ENCODE measurements around the gene FOXP3. TPM values are rescaled to one million over a fixed set of nuclear protein-coding genes. Genes with fewer than 3 reads are reported as not detected.
A peak's percentile ranks its signal among the peaks of the same experiment; 100 is the strongest.

Gene FOXP3
- total RNA-seq, 1 experiment from 2014 or later, result not detected

GRCh38 chrX:49232525-49232924, 32.0 kb downstream of the FOXP3 start:
- ChIA-PET POLR2A (ENCODE audit: low non-redundant PET) (no interaction called here), CTCF (no interaction called here)
- TF ChIP-seq CTCF (conservative IDR thresholded peaks at IDR 0.05; ENCODE audit: low read depth, low read length), result no peak
- no peak for TF ChIP-seq EZH2 (IDR thresholded peaks at IDR 0.05; ENCODE audit: borderline replicate concordance, low read depth, low read length, poor library complexity, severe bottlenecking)
- DNase-seq (ENCODE audit: low spot score), result no peak
- no peak overlapping the region for H3K27ac ChIP-seq (ENCODE audit: low read depth, low read length, poor library complexity, severe bottlenecking)
- no TSS peak for BruUV-seq (replicated peaks)
- no peaks in the 10 kb centered on the region for H3K36me3 ChIP-seq (ENCODE audit: insufficient read depth, low read length, poor library complexity, severe bottlenecking)
- H3K27me3 ChIP-seq (replicated peaks; ENCODE audit: insufficient read depth, low read depth, low read length, poor library complexity), result no peaks in the 10 kb centered on the region
- H3K9me3 ChIP-seq (ENCODE audit: low read depth, low read length, poor library complexity, severe bottlenecking), result no peaks in the 10 kb centered on the region
- H3K4me1 ChIP-seq (ENCODE audit: insufficient read depth, low read length, poor library complexity, severe bottlenecking), result no peaks in the 10 kb centered on the region
- intact Hi-C loops (cut with micrococcal nuclease; ENCODE audit: unreplicated experiment), result no loop called here
- H3K4me3 ChIP-seq (ENCODE audit: low read depth, low read length, poor library complexity, severe bottlenecking), result no peak overlapping the region

- H3K27me3 ChIP-seq (replicated peaks; ENCODE audit: insufficient read depth, low read depth, low read length, poor library complexity), result no peaks in the 10 kb centered on the region
- no TSS peak for BruUV-seq (replicated peaks)
- ChIA-PET CTCF (no interaction called here), POLR2A (ENCODE audit: low non-redundant PET) (no interaction called here)
- no peak overlapping the region for H3K4me3 ChIP-seq (ENCODE audit: low read depth, low read length, poor library complexity, severe bottlenecking)
- no peak for DNase-seq (ENCODE audit: low spot score)
- no peaks in the 10 kb centered on the region for H3K9me3 ChIP-seq (ENCODE audit: low read depth, low read length, poor library complexity, severe bottlenecking)
- H3K36me3 ChIP-seq (ENCODE audit: insufficient read depth, low read length, poor library complexity, severe bottlenecking), result no peaks in the 10 kb centered on the region
- H3K27ac ChIP-seq (ENCODE audit: low read depth, low read length, poor library complexity, severe bottlenecking), result no peak overlapping the region
- intact Hi-C loops (cut with micrococcal nuclease; ENCODE audit: unreplicated experiment), result no loop called here
- TF ChIP-seq CTCF (conservative IDR thresholded peaks at IDR 0.05; ENCODE audit: low read depth, low read length) (no peak), EZH2 (IDR thresholded peaks at IDR 0.05; ENCODE audit: borderline replicate concordance, low read depth, low read length, poor library complexity, severe bottlenecking) (no peak)
- no peaks in the 10 kb centered on the region for H3K4me1 ChIP-seq (ENCODE audit: insufficient read depth, low read length, poor library complexity, severe bottlenecking)
Observed at GRCh38 chrX:49231333-49232000, 33.0 kb downstream of the FOXP3 start.

DNA sequence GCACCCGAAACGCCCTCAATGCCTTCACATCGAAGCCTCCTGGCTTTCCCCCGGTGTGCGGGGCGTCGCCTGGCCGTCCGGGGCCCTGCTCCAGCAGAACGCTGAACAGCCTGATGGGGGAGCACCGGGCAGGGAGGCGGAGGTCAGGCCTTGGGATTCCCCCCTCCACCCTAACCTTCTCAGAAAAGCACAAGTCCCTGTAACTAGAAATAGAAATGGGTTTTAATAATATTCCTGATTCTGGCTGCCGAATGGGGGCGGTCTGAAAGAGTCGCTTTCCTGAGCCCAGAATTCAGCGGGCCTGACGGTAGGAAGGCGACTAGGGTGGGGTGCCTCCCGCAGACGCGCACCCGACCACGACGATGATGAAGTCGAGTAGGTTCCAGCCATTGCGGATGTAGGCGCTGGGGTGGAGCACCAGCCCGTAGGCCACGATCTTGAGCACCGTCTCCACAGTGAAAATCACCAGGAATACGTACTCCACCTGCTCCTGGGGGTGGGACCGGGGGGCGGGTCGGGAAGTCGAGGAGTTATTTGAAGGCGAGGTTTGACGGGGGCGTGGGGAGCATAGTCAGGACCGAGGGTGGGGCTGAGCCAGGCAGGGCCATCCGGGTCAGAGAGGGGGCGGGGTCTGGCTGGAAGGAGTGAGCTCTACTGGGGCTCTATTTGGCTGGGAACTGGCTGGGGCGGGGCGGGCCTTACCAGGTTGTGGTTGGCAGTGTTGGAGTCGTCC, 33.8 kb downstream of the FOXP3 start:
- Histone ChIP-seq H3K36me3 (ENCODE audit: insufficient read depth, low read length, poor library complexity, severe bottlenecking) (no peaks in the 10 kb centered on the region), H3K27ac (ENCODE audit: low read depth, low read length, poor library complexity, severe bottlenecking) (no peak overlapping the region), H3K9me3 (ENCODE audit: low read depth, low read length, poor library complexity, severe bottlenecking) (no peaks in the 10 kb centered on the region), H3K27me3 (replicated peaks; ENCODE audit: insufficient read depth, low read depth, low read length, poor library complexity) (no peaks in the 10 kb centered on the region), H3K4me3 (ENCODE audit: low read depth, low read length, poor library complexity, severe bottlenecking) (peak overlapping the region; percentile 23), H3K4me1 (ENCODE audit: insufficient read depth, low read length, poor library complexity, severe bottlenecking) (no peaks in the 10 kb centered on the region)
- intact Hi-C loops (cut with micrococcal nuclease; ENCODE audit: unreplicated experiment), result no loop called here
- POLR2A ChIA-PET (ENCODE audit: low non-redundant PET), result no interaction called here
- no TSS peak for BruUV-seq (replicated peaks)
- CTCF ChIA-PET, result no interaction called here
- DNase-seq (ENCODE audit: low spot score), result peak; percentile 25
- TF ChIP-seq EZH2 (IDR thresholded peaks at IDR 0.05; ENCODE audit: borderline replicate concordance, low read depth, low read length, poor library complexity, severe bottlenecking) (no peak), CTCF (conservative IDR thresholded peaks at IDR 0.05; ENCODE audit: low read depth, low read length) (0 out of 2 replicates have a peak, but pooled peaks have one; percentile 14)

Data from A673 (cell line).